Activated CD4-positive, alpha-beta T cell treated with anti-CD3 and anti-CD28 coated beads for 48 hours (primary cell): Measurements from ENCODE around the gene THSD7B.

Experiments used
- DNase-seq: peaks from one replicate; pipeline ENCODE4 v3.0.0-alpha.2; 2020

THSD7B gene

GRCh38 chr2:137165968-137166367, 400.6 kb downstream of the THSD7B start:
- no peak for DNase-seq

GRCh38 chr2:137167651-137168050, 402.3 kb downstream of the THSD7B start:
- DNase-seq, result no peak

- DNase-seq, result no peak
These were observed 403.2 kb downstream of the THSD7B start for GRCh38 chr2:137168552-137168951.

- no peak for DNase-seq
These were observed 406.8 kb downstream of the THSD7B start for GRCh38 chr2:137172162-137172561.

- no peak for DNase-seq
These were observed 408.1 kb downstream of the THSD7B start for GRCh38 chr2:137173463-137173862.

GRCh38 chr2:137175246-137175645, 409.9 kb downstream of the THSD7B start:
- DNase-seq, result no peak

GRCh38 chr2:137178951-137179377, 413.6 kb downstream of the THSD7B start:
- DNase-seq, result no peak

- DNase-seq, result no peak
These were observed 414.2 kb downstream of the THSD7B start for GRCh38 chr2:137179542-137179941.

GRCh38 chr2:137180012-137180411, 414.7 kb downstream of the THSD7B start:
- no peak for DNase-seq

- DNase-seq, result no peak
These were observed 416.0 kb downstream of the THSD7B start for GRCh38 chr2:137181370-137181769.

GRCh38 chr2:137182071-137182470, 416.7 kb downstream of the THSD7B start:
- no peak for DNase-seq

GRCh38 chr2:137183206-137183898, 418.0 kb downstream of the THSD7B start:
- no peak for DNase-seq

- DNase-seq, result no peak
These were observed 420.2 kb downstream of the THSD7B start for GRCh38 chr2:137185378-137186078.

GRCh38 chr2:137187216-137187615, 421.9 kb downstream of the THSD7B start:
- DNase-seq, result no peak

GRCh38 chr2:137190411-137191195, 425.3 kb downstream of the THSD7B start:
- DNase-seq, result no peak

- no peak for DNase-seq
These were observed 427.3 kb downstream of the THSD7B start for GRCh38 chr2:137192366-137193310.

- DNase-seq, result no peak
These were observed 428.1 kb downstream of the THSD7B start for GRCh38 chr2:137193401-137193800.

GRCh38 chr2:137194111-137194510, 428.8 kb downstream of the THSD7B start:
- DNase-seq, result no peak

- no peak for DNase-seq
These were observed 434.4 kb downstream of the THSD7B start for GRCh38 chr2:137199751-137200150.

GRCh38 chr2:137202318-137202717, 437.0 kb downstream of the THSD7B start:
- no peak for DNase-seq

GRCh38 chr2:137205324-137205723, 440.0 kb downstream of the THSD7B start:
- no peak for DNase-seq

GRCh38 chr2:137206069-137206468, 440.7 kb downstream of the THSD7B start:
- DNase-seq, result no peak

- DNase-seq, result no peak
These were observed 441.7 kb downstream of the THSD7B start for GRCh38 chr2:137207030-137207429.
